OCI-LY1 (cell line): Measurements from ENCODE around the gene SMYD3.

Source experiments
- H2AFZ ChIP-seq: fragments of 200-600 bp; sonication (generic), shearing (Covaris generic); 2 replicates; pipeline ENCODE4 v1.6.0; 2014; ENCODE audit warnings: antibody characterized with exemption, mild to moderate bottlenecking, low read length
- H3F3A ChIP-seq: fragments of 200-600 bp; sonication (generic), shearing (Covaris generic); 2 replicates; pipeline ENCODE4 v1.6.0; 2014; ENCODE audit warnings: mild to moderate bottlenecking, antibody characterized with exemption, low read length, moderate library complexity; ENCODE audit not compliant: insufficient read depth
- H3K27ac ChIP-seq: fragments of 200-600 bp; sonication (generic); 2 replicates; pipeline ENCODE4 v1.5.1; 2014; ENCODE audit warnings: low read length, mixed run types, mild to moderate bottlenecking, low read depth; ENCODE audit not compliant: poor library complexity, severe bottlenecking
- H3K27me3 ChIP-seq: fragments of 200-600 bp; sonication (generic); 2 replicates; pipeline ENCODE4 v1.6.0; 2014; ENCODE audit warnings: antibody characterized with exemption, mild to moderate bottlenecking, low read length, moderate library complexity; ENCODE audit not compliant: insufficient read depth
- H3K36me3 ChIP-seq: fragments of 200-600 bp; sonication (generic); 2 replicates; pipeline ENCODE4 v1.6.1; 2014; ENCODE audit warnings: mild to moderate bottlenecking, antibody characterized with exemption, low read length, moderate library complexity, mixed read lengths; ENCODE audit not compliant: insufficient read depth
- H3K4me1 ChIP-seq: fragments of 200-600 bp; sonication (generic); 2 replicates; pipeline ENCODE4 v1.5.1; 2014; ENCODE audit warnings: mild to moderate bottlenecking, low read length, moderate library complexity; ENCODE audit not compliant: insufficient read depth, severe bottlenecking
- H3K4me2 ChIP-seq: fragments of 200-600 bp; sonication (generic), shearing (Covaris generic); 2 replicates; pipeline ENCODE4 v1.6.1; 2014; ENCODE audit warnings: low read length
- H3K4me3 ChIP-seq: fragments of 200-600 bp; sonication (generic); 2 replicates; pipeline ENCODE4 v1.5.1; 2014; ENCODE audit warnings: low read length, low read depth, mild to moderate bottlenecking, mixed read lengths; ENCODE audit not compliant: poor library complexity, severe bottlenecking
- H3K79me2 ChIP-seq: fragments of 200-600 bp; shearing (Covaris generic); 2 replicates; pipeline ENCODE4 v1.6.1; 2016; ENCODE audit warnings: mixed run types, low read length, mixed read lengths; ENCODE audit not compliant: insufficient read depth
- H3K9ac ChIP-seq: fragments of 200-600 bp; sonication (generic), shearing (Covaris generic); 2 replicates; pipeline ENCODE4 v1.6.1; 2014; ENCODE audit warnings: mild to moderate bottlenecking, low read length, mixed read lengths
- H3K9me2 ChIP-seq: fragments of 200-600 bp; sonication (generic), shearing (Covaris generic); 2 replicates; pipeline ENCODE4 v1.6.1; 2014; ENCODE audit warnings: low read depth, mild to moderate bottlenecking, low read length, mixed read lengths
- H3K9me3 ChIP-seq: fragments of 200-600 bp; shearing (Covaris generic); 2 replicates; pipeline ENCODE4 v1.6.1; 2014; ENCODE audit warnings: low read length, mixed read lengths
- H4K20me1 ChIP-seq: fragments of 200-600 bp; sonication (generic), shearing (Covaris generic); 2 replicates; pipeline ENCODE4 v1.6.0; 2016; ENCODE audit warnings: mild to moderate bottlenecking, low read length; ENCODE audit not compliant: insufficient read depth
- CTCF ChIP-seq: fragments of 200-600 bp; sonication (generic), shearing (Covaris generic); IDR thresholded peaks from 2 replicates; pipeline ENCODE4 v1.5.1; 2017; ENCODE audit warnings: mild to moderate bottlenecking, antibody characterized with exemption, low read length, moderate library complexity, mixed read lengths
- EZH2 ChIP-seq: fragments of 200-600 bp; sonication (generic), shearing (Covaris generic); IDR thresholded peaks from 2 replicates; pipeline ENCODE4 v1.8.0; 2017; ENCODE audit warnings: borderline replicate concordance, mixed run types, mild to moderate bottlenecking, antibody characterized with exemption, low read length, moderate library complexity, mixed read lengths

Gene SMYD3

DNA sequence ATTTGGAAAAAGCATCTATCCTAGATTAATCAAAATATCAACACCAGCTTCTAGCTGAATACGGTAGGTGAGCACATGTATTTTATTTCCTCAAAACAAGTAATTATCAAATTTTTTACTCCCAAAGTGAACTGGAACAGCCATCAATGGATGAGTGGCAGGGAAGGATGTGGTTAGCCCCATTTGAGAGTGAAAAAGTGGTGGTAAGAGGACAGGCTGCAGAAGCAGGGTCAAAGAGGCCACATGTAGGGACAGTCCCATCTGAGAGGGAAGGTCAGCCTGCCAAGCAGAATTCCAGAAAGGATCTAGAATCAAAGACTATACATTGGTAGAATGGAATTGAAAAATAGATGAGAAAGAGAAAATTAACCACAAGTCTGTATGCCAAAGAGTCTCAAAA is 163.8 kb downstream of the SMYD3 start:
- TF ChIP-seq EZH2 (no peak), CTCF (no peak)
- H3K27ac ChIP-seq = no peak overlapping the region
- H2AFZ ChIP-seq = no peak overlapping the region
- H3F3A ChIP-seq = no peaks in the 10 kb centered on the region
- H3K27me3 ChIP-seq = no peaks in the 10 kb centered on the region
- no peak overlapping the region for H3K4me2 ChIP-seq
- no peak overlapping the region for H3K4me3 ChIP-seq
- H3K36me3 ChIP-seq = 0 out of 2 replicates have a peak, but pooled peaks cover 7% of the 10 kb centered on the region
- no peak overlapping the region for H3K9ac ChIP-seq
- no peaks in the 10 kb centered on the region for H4K20me1 ChIP-seq
- no peaks in the 10 kb centered on the region for H3K4me1 ChIP-seq
- H3K9me2 ChIP-seq = no peaks in the 10 kb centered on the region
- no peaks in the 10 kb centered on the region for H3K79me2 ChIP-seq
- H3K9me3 ChIP-seq = peaks cover 5% of the 10 kb centered on the region; the same call in 1 of the 2 replicates

- Histone ChIP-seq H3K4me1 (no peaks in the 10 kb centered on the region), H3K27me3 (no peaks in the 10 kb centered on the region)
- no peak for TF ChIP-seq CTCF
- TF ChIP-seq EZH2 = no peak
Observed at GRCh38 chr1:246338546-246338945, 168.5 kb downstream of the SMYD3 start.

GRCh38 chr1:246338098-246338497 is 169.0 kb downstream of the SMYD3 start:
- H3K36me3 ChIP-seq = peaks cover 15% of the 10 kb centered on the region
- no peaks in the 10 kb centered on the region for H3F3A ChIP-seq
- H3K9me2 ChIP-seq = no peaks in the 10 kb centered on the region
- TF ChIP-seq EZH2 (no peak), CTCF (no peak)
- no peak overlapping the region for H3K4me3 ChIP-seq
- H3K27ac ChIP-seq = no peak overlapping the region
- no peaks in the 10 kb centered on the region for H4K20me1 ChIP-seq
- no peaks in the 10 kb centered on the region for H3K79me2 ChIP-seq
- no peaks in the 10 kb centered on the region for H3K9me3 ChIP-seq
- no peak overlapping the region for H3K4me2 ChIP-seq
- H2AFZ ChIP-seq = no peak overlapping the region
- H3K4me1 ChIP-seq = no peaks in the 10 kb centered on the region
- H3K27me3 ChIP-seq = no peaks in the 10 kb centered on the region
- H3K9ac ChIP-seq = no peak overlapping the region

More at GRCh38 chr1:246338546-246338945, 168.5 kb downstream of the SMYD3 start:
- H3K27ac ChIP-seq = no peak overlapping the region
- H3K9ac ChIP-seq = no peak overlapping the region
- H3K4me3 ChIP-seq = no peak overlapping the region
- H4K20me1 ChIP-seq = no peaks in the 10 kb centered on the region
- peaks cover 15% of the 10 kb centered on the region for H3K36me3 ChIP-seq
- H3K9me3 ChIP-seq = no peaks in the 10 kb centered on the region
- H2AFZ ChIP-seq = no peak overlapping the region
- H3K79me2 ChIP-seq = no peaks in the 10 kb centered on the region
- no peaks in the 10 kb centered on the region for H3F3A ChIP-seq
- no peak overlapping the region for H3K4me2 ChIP-seq
- H3K9me2 ChIP-seq = no peaks in the 10 kb centered on the region
